Dermis lymphatic vessel endothelial cell (primary cell): ENCODE data around the gene NAA10. TPM values are rescaled to one million over a fixed set of nuclear protein-coding genes. Genes with fewer than 3 reads are reported as not detected.

Experiments
- total RNA-seq: library from RNA; depleted of rRNA; stranded (reverse); fragments of >200 nt; gene quantifications from 2 replicates; pipeline ENCODE4 v1.2.1, GENCODE V29; 2014

Gene NAA10
- total RNA-seq, result 37.6 and 48.4 TPM in 2 replicates

DNA sequence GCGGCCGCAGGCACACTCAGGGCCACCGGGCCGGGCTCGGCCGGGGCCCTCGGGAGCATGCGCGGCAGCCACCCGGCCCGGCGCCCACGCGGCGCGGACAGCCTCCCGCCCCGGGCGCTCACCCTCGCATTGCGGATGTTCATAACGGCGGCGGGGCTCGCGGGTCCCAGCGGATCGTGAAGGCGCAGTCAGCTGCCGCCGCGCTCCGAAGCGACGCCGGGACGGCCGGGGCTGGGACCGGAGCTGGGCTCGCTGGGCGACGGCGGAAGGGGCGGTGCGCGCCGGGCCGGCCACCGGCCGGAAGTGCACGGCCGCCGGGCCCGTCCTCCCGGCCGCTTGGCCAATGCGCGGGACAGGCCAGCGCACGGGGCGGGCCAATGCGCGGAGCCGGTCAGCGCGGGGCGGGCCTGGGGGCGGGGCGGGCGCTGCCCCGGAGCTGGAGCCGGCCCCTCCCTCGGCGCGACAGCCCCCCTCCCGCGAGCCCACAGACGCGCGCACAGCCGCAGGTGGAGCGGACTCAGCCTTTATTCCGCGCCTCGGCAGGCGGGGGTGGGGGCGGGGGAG, at the start of gene NAA10:
NAA10 (minus strand) TSS at position 276 of the 564 bp plus-strand sequence; CDS start at position 143, 133 bp downstream.

DNA sequence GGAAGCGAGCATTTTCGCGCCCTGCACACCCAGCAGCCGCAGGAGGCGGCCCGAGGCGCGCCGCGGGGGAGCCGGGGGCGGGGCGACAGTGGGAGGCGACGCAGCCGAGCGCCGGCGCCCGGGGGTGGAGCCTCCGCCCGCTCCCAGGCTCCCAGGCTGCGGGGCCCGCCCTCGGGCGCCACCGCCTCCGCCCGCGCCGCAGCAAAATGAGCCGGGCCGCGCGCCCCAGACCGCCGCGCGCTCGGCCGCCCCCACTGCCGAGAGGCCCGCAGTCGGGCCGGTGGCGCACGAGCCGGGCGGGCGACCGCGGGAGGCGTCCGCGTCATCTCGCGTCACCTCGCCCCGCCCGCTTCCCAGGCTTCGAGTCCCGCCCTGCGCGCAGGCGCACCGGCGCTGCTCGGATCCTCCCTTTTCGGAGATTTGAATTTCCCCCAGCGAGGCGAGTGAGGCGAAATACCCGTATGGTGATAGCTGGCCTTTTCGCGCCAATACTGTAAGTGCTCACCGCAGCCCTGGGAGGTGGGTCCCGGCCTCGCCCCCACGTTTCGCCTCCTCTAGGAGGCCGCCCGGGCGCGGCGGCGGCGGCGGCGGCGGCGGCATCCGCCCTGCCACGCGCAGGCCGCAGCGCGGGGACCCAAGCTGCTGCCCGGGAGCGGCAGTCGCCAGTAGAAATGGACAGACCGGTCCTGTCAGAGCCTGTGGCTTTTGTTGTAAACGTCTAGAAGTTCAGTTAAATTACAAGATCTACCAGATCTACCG, 37.7 kb upstream of the NAA10 start, which contains the start of gene TMEM187:
TMEM187 (plus strand) TSS at position 387 of the 759 bp plus-strand sequence. CDS start 9,309 bp downstream, outside the sequence.

DNA sequence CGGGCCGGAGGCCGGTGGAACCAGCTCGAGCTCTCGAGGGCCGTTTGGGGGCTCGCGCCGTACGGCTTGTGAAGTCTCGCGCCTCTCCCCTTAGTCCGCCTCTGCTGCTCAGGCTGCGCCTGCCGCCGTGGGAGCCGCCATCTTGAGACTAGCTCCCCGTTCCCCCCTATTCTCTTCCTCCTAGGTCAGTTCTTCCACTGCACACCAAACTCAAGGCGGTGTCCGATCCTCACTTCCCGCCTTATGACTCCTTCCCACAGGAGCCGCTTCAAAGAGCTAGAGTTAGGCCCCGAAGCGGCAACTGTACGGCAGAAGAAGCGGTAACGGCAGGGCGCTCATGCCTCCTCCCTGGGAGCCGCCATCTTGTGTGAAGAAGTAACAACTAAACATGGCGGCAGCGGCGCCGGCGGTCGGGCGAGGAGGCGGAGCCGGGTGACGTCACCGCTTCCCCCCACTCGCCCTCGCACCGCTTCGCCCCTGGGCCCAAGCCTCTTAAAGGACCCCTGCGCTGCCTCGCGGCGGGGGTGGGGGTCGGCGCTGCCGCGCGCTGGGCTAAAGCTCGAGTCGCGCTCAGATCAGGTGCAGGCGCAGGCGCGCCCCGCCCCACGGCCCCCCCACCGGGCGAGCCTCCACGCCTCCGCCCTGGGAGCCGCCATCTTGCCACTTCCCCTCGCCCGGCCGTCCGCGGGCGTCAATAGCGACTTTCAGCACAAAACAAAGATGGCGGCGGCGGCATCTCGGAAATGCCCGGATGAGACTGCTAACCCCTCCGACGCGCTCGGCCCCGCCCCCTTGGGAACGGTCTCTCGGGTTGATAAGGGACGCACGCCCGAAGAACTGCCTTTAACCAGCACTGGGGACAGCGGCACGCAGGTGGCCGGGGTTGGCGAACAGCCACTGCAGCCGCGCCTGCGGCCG, 36.9 kb upstream of the NAA10 start, which contains the start of gene HCFC1:
HCFC1 (minus strand) TSS at position 369 of the 918 bp plus-strand sequence. CDS start 978 bp downstream, outside the sequence.

DNA sequence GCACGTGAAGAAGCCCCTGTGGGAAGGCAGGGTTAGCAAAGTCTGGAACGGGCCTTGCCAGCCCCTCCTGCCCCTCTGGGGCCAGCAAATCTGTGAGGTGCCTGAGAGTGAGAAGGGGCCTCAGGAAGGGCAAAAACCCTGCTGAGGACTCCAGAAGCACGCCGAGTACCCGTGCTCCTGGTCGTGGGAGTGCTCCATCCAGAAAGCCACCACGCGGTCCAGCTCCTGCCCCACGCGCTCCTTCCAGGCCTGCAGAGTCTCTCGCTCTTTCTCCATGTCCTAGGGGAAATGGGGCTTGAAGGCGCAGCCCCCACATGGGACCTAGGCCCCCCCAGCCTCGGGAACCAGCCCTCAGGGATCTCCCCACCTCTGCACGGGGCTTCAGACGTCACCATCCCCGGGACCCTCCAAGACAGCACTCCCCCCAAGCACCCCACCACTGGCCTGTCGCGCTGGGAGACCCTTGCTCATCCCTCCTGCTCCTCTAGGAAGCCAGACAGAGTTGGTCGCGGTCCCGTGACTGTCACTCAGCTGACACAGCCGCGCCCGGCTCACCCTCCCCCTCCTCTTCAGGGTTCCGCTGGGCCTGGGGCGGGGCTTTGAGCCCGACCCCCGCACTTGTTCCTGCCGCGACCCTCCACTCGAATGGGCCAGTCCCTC, 9.4 kb upstream of the NAA10 start, which contains the start of gene RENBP:
RENBP (minus strand) TSS at position 504 of the 660 bp plus-strand sequence; CDS start at position 471, 33 bp downstream.

DNA sequence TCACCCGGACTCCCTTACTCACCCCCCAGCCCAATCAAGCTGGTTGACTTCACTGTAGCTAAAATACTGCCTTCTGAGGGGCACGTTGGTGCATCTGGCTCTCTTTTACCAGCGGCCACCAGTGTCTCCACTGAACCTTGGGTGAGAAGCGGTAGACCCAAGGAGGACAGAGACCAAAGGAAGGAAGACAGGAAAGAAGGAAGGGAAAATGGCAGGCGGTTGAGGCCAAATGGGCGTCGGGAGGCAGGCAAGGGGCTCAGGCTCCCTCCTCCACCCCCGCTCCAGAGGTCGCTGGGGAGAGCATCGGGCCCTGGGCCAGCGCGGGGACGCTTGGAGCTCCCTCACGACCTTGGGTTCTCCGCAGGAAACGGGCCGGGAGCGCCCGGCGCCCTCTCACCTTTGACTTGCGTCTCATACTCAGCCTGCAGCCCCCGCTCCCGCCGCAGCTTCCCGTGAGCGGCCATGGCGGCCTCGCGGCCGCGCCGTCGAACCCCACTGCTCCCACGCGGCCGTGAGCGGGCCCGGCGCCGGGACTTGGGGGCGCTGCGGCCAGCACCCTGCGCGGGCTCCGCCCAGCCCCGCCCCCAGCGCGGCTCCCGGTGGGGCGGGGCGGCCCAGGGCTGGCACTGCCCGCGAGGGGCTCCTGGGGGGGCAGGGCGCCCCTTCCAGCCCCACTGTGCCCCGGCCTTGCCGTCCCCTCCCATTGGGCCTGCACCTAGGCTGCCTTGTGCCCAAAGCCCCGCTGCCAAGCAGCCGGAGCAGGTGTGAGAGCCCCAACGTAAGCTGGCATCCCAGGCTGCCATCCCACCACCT, 8.9 kb downstream of the NAA10 start, which contains the start of gene ARHGAP4:
ARHGAP4 (minus strand) TSS at position 526 of the 813 bp plus-strand sequence; CDS start at position 464, 62 bp downstream.

DNA sequence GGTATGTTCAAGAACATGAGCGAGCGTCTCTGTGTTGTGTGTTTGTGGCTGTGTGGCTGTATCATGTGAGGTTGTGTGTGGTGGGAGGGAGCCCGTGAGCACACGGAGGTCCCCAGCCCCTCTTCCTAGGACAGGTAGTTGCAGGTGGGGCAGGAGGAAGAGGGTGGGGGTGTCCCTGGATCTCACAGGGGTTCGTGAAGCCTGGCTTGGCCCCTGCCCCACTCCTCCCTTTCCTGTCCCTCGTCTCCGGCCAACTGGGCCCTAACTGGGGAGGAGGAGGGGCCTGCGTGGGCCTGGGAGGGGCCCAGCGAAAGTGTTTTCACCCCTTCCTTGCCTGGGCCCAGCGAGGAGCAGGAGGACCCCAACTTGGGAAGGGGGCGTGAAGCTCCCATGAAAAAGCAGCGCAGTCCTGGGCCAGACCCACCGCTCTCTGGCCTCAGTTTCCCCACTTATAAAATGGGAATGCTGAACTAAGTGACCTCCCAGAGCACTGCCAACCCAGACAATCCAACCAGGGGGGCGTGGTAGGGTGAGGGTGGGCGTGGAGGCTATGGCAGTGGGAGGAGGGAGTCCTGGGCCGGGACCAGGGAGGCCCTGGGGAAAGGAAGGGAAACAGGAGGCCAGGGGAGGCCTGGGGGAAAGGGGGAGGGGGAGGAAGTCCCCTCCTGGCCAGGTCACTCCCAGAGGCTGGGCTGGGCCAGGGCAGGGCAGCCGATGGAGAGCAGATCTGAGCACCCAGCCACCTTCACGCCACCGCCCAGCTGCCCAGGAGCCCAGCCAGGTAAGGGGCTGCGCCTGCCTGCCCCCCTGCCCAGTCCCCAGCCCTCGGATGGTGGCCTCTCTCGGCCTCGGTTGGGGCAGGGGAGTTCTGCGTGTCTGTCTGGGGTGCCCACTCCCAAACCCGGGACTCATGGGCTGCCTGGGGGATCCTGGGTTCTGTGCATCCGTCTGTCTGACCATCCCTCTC, 30.6 kb downstream of the NAA10 start, which contains the start of gene AVPR2:
AVPR2 (plus strand) TSS at position 683 of the 967 bp plus-strand sequence. CDS start 473 bp downstream, outside the sequence.

DNA sequence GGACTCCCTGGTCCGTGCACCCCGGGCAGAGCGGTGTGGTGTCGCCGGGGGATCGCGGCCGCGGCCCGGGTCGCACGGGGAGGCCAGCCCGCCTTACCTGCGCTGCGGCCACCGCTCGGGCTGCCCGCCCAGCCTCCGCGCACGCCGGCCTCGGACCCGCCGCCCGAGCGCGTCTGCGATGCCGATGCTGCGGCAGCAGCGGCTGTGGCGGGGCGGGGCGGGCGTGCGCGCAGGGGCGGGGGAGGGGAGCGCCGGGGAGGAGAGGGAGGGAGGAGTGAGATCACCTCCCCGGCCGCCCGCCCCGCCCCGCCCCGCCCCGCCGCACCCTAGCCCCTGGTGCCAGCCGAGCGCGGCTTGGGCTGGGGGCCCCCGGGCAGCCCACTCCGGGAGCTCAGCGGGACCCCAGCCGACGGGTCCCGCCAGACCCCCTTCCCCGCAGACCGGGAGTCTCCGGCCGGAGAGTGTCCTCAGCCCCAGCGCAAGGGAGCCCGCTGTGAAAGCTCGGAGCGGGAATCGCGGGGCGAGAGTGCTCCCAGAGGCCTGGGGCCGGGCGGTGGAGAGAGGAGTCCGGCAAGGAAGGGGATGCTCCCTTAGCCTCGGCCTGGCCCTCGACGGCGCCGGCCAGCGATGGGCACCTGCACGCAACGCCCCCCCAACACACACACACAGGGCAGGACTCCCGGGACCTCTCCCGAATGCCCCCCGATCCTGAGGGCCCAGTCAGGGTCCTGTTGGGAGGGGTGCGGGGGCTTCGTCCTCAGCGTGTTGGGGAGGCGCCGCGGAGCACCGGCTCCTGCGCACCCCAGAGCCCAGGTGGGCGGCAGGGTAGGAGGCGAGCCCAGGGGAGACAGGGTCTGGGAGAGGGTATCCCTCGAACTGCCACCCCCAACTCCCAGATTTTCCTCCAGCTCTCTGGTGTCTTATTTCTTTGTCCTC, 48.6 kb downstream of the NAA10 start, which contains the start of gene L1CAM:
L1CAM (minus strand) TSS at position 206 of the 936 bp plus-strand sequence. CDS start 10,337 bp downstream, outside the sequence.

Other genes with a start within 250 kb of the NAA10 start
- 3.1 and 7.4 TPM in 2 replicates for gene SLC6A8, start 247.1 kb downstream of the NAA10 start, total RNA-seq
- gene BCAP31, start 210.7 kb downstream of the NAA10 start, total RNA-seq, result 362 and 467 TPM in 2 replicates
- gene ABCD1, start 210.2 kb downstream of the NAA10 start, total RNA-seq, result 6.0 and 7.7 TPM in 2 replicates
- 2.4 and 3.1 TPM in 2 replicates for gene PLXNB3, start 170.8 kb downstream of the NAA10 start, total RNA-seq
- gene SRPK3, start 154.0 kb downstream of the NAA10 start, total RNA-seq, result 0.43 and 1.3 TPM in 2 replicates
- gene IDH3G, start 140.7 kb downstream of the NAA10 start, total RNA-seq, result 34.8 and 39.1 TPM in 2 replicates
- 133 and 187 TPM in 2 replicates for gene SSR4, start 140.4 kb downstream of the NAA10 start, total RNA-seq
- 0.33 and 0.43 TPM in 2 replicates for gene PDZD4, start 104.5 kb downstream of the NAA10 start, total RNA-seq
- gene L1CAM, start 48.9 kb downstream of the NAA10 start, total RNA-seq, result 0.26 and 1.1 TPM in 2 replicates
- 2.1 and 3.5 TPM in 2 replicates for gene AVPR2, start 30.4 kb downstream of the NAA10 start, total RNA-seq
- gene ARHGAP4, start 8.8 kb downstream of the NAA10 start, total RNA-seq, result 3.7 and 4.8 TPM in 2 replicates
- gene RENBP, start 9.6 kb upstream of the NAA10 start, total RNA-seq, result 29.9 and 44.2 TPM in 2 replicates
- gene HCFC1, start 36.8 kb upstream of the NAA10 start, total RNA-seq, result 10.7 and 11.0 TPM in 2 replicates
- gene TMEM187, start 37.7 kb upstream of the NAA10 start, total RNA-seq, result 6.4 TPM in 2 replicates
- 40.0 and 54.2 TPM in 2 replicates for gene IRAK1, start 84.9 kb upstream of the NAA10 start, total RNA-seq
- 18.0 and 20.3 TPM in 2 replicates for gene MECP2, start 162.7 kb upstream of the NAA10 start, total RNA-seq
- 0.43 TPM in 1 of 2 replicates, not detected in the other for gene OPN1LW, start 209.2 kb upstream of the NAA10 start, total RNA-seq
- 0.17 and 0.43 TPM in 2 replicates for gene OPN1MW, start 247.6 kb upstream of the NAA10 start, total RNA-seq